Activated CD4-positive, CD25-positive, alpha-beta regulatory T cell treated with anti-CD3 and anti-CD28 coated beads, Interleukin-2, amount 50 U/mL, for 16 hours (primary cell): ENCODE measurements around the gene PTPRR.

Experiments used
- DNase-seq: peaks from one replicate; pipeline ENCODE4 v3.0.0-alpha.2; 2020; ENCODE audit warnings: low read depth, low spot score

The PTPRR gene

DNA sequence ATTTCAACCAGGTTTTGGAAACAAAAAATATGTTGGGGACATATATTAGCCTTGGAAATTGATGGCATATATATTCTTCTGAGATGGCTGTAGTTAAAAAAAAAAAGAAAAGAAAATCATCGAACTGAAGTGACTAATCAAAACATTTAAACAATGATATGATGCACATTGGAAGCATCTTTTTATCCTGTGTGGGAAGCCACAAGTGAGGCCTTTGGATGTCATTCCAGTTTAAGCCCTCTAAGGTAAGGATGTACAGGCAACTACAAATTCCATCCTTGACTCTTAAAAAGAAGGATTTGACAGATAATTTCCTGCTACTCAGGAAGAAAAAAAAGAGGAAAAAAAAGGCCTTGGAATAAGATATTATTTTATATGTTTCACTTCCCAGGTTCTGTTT lies 273.7 kb downstream of the PTPRR start:
- no peak for DNase-seq

DNA sequence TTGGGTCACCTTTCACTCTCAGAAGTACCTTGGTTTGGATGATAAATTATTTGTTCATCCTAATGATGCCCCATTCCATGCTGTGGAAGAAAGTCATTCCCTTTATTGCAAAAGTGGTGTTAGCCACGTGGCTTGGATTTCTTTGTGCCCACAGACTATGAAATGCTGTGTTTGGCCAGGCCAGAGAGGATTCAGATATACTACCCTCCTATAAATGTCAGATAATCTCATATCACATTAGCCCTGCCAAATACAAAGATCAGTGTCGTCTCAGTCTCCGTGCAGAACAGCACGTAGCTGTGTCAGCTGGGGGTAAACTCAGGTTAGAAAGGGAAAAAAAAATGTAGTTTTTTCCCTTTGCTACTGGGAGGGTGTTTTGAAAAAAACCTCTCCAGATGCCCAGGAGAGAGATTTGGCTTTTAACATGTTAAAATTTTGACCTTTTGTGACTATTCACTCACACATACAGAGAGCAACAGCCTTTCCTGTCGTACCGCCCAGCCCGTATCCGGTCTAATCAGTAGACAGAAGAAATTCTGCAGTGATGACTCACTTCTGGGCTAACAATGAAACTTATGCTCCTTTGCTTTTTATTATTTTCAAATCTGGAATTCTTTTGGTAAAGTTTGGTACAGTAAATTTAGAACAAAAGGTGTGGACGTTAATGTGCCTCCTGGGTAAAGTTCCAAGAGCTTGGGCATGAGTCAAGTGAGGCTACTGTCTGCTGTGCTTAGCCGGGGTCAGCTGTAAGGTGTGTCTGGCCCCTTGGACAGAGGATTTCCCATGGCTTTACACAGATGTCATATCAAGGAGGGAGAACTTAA lies 274.8 kb downstream of the PTPRR start:
- no peak for DNase-seq

DNA sequence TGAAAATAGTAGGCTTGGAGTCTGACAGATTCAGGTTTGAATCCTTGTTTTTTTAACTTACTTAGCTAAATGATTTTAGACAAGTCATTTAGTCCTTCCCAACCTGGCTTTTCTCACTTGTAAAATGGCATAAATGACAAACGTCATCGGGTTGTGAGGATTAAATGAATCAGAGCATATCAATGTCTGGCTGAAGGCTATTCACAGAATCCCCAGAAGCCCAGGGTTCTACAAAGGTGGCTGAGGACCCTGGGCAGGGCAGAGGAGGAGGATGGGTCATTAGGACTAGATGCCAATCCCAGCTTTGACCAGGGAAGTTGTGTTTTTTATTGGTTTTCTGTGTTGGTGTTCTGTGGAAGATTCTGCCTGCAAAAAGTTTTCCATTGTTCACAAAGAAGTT lies 275.7 kb downstream of the PTPRR start:
- DNase-seq, result no peak

GRCh38 chr12:70643939-70644338 lies 276.6 kb downstream of the PTPRR start:
- no peak for DNase-seq

GRCh38 chr12:70641691-70642090 lies 278.8 kb downstream of the PTPRR start:
- no peak for DNase-seq

GRCh38 chr12:70640901-70641300 lies 279.6 kb downstream of the PTPRR start:
- DNase-seq, result no peak

DNA sequence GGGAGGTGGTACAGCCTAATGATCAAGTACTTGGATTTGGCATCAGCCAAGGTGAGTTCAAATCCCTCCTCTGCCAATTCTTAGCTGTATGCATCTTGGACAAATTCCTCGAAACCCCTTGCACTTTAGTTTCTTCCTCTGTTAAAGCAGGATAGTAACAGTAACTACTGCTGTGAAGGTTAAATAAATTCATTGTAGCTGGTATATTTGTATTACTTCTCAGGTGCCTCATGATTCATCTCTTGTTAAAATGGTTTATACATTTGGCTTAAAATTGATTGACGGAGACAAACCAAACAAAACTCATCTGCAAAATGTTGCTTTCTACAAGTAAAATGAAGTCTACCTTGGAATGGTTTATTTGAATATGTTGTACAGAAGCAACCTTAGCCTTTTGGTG lies 281.0 kb downstream of the PTPRR start:
- DNase-seq, result no peak

DNA sequence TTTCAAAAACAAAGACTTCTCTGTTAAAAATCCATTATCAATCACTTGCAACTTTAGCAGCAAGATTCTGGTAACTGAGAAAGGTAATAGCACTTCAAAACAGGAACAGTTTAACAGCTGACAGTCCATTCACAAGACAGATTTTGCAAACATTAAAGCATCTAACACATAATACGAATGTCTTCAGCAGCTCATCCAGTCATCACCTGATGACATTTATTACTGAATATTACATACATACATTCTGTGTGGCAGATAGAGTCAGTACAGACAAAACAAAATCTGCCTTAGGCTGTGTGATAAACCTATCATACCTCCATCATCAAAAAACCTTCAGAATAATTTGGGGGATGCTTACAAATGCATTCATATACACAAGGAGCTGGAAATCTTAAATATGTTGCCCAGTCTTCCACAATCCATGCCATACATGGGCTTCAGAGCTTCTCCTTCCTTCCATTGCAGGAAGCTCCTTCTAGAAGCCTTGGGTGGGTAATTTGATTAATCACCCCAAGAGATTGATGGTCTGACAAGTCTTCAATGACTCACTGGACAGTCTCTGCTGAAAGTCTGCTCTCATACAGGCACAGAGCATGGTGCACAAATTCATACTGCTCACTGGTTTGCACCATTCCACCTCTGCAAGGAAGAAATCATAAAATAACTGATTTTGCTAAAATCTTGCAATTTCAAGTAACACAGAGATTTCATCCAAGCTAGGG lies 281.7 kb downstream of the PTPRR start:
- DNase-seq, result no peak

GRCh38 chr12:70637303-70638085 lies 283.0 kb downstream of the PTPRR start, which contains the start of gene PTPRB:
Gene PTPRB (minus strand): TSS chr12:70637429. CDS start chr12:70637395, 34 bp downstream.
- DNase-seq, result no peak

DNA sequence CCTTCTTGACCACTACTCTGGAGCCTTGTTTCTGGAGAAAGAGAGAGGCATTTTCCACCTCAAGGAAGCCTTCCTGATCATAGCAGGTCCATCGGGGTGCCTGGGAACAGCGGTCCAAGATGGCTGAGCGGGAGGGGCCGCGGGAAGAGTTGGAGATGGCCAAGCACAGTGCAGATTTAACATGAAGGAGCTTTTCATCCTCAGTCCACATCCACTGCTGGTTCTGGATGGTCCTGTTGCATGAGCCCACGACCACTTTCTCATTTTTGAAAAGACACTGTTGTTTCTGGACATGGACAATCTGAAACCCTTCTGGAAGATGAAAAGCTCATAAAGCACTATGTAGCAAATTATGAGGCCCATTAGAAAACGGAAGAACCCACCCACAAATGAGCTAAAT lies 284.8 kb downstream of the PTPRR start:
- no peak for DNase-seq

GRCh38 chr12:70628701-70629480 lies 291.6 kb downstream of the PTPRR start:
- DNase-seq, result no peak

DNA sequence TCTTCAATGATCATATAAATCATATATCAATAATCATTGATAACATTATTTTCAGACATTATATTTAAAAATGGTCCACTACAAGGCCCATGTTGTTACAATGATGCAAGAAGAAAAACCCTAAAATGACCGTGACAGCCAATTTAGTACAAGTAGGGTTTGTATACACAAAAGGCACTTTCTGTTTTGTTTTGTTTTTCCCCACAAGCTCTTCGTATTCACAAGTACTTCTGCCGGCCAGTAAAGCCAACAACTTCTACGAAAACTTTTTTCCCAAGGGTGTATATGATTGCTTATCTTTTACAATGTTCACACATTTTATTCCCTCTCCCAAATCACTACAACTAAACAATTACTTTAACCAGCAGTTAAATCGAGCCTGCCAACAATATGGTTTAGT lies 292.9 kb downstream of the PTPRR start:
- no peak for DNase-seq

DNA sequence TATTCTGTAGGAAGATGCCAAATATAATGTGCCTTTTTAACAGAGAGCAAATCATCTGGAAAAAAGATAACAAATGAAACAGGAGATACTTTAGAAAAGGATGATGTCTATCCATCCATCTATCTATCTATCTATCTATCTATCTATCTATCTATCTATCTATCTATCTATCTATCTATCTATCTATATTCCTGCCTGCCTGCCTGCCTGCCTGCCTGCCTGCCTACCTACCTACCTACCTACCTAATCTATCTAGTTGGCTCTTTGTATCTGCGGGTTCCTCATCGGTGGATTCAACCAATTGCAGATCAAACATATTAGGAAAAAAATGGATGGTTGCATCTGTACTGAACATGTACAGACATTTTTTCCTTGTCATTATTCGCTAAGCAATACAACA lies 294.4 kb downstream of the PTPRR start:
- no peak for DNase-seq

GRCh38 chr12:70619471-70620152 lies 300.9 kb downstream of the PTPRR start:
- no peak for DNase-seq

DNA sequence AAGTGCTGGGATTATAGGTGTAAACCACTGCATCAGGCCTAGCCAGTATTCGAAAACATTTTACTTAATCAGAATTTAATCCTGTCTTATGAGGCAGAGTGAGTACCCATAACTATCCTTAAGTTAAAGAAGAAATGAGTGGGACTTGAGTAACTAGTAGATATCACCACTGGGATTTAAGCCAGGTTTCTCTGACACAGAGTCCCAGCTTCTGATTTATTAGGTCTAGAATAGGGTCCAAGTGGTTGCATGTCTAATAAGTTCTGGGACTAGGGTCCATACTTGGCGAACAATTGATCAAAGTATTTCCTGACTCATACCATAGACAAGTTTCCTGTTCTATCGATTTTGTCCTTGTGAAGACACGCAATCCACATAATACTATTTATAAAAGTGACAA lies 302.2 kb downstream of the PTPRR start:
- no peak for DNase-seq

- no peak for DNase-seq
These were observed 303.1 kb downstream of the PTPRR start for GRCh38 chr12:70617450-70617849.

- DNase-seq, result no peak
These were observed 305.2 kb downstream of the PTPRR start for GRCh38 chr12:70615174-70615866.

DNA sequence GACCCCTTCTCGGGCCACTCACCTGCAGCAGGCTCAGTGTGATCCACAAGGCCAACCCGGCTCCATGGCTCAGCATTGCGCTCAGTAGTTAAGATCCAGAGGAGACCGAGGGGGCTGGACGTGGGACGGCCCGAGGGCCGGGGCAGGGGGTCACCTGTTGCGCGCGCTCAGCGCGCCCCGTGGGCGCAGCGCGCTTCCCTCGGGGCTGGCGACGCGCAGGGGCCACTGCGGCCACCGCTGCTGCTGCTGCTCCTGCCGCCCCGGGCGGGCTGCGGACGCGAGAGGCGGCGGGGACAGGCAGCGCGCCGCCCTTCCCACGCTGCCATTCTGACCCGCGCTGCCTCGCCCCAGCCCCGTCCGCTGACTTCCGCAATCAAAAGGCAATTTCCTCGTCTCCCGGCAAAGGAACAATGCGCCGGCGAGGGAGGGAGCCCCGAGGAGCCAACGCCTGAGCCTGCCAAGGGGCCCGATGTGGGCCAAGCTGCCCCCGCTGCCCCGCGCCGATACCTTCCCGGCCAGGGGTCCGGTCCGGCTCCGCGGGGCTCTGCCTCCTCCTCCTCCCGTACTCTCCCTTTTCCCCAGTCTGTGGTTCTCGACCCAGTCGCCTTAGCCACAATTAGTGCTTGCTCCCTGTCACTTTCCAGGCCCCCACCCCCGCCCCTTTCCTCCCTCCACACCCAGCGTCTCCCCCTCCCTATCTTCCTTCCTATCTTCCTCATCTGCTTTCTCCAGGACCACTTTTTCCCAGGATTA lies 310.6 kb downstream of the PTPRR start:
- no peak for DNase-seq

DNA sequence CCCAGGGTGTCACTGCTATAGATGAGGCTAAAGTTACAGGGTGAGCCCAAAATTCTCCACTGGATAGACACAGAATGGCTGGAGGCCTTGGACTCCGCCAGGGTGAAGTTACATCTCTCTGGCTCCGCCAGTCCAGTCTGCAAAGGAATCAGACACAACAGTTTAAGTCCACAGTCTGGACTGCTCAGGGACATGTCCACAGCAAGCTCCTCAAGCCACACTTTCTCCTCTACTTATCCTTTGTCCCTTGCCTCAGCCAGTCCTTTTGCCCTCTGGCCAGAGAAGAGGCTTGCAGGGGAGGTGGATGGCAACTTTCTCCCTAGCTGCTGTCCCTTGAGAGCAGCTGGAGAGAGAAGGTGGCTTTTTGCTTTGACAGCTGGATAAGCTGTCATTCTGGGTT lies 311.3 kb downstream of the PTPRR start:
- no peak for DNase-seq

GRCh38 chr12:70608184-70608583 lies 312.4 kb downstream of the PTPRR start:
- no peak for DNase-seq
